A673 (cell line): ENCODE results near the gene CYSRT1.

Source experiments
- CTCF ChIP-seq: fragments of 300-800, 200-600 bp; sonication (generic); conservative IDR thresholded peaks from 2 replicates; pipeline ENCODE4 v1.5.1; 2017; ENCODE audit warnings: low read depth, mild to moderate bottlenecking, antibody characterized with exemption, low read length, moderate library complexity, mixed read lengths
- EZH2 ChIP-seq: fragments of 200-600 bp; sonication (generic); IDR thresholded peaks from 2 replicates; pipeline ENCODE4 v1.6.1; 2017; ENCODE audit warnings: borderline replicate concordance, low read depth, mild to moderate bottlenecking, mixed read lengths, antibody characterized with exemption, low read length; ENCODE audit not compliant: poor library complexity, severe bottlenecking

DNA sequence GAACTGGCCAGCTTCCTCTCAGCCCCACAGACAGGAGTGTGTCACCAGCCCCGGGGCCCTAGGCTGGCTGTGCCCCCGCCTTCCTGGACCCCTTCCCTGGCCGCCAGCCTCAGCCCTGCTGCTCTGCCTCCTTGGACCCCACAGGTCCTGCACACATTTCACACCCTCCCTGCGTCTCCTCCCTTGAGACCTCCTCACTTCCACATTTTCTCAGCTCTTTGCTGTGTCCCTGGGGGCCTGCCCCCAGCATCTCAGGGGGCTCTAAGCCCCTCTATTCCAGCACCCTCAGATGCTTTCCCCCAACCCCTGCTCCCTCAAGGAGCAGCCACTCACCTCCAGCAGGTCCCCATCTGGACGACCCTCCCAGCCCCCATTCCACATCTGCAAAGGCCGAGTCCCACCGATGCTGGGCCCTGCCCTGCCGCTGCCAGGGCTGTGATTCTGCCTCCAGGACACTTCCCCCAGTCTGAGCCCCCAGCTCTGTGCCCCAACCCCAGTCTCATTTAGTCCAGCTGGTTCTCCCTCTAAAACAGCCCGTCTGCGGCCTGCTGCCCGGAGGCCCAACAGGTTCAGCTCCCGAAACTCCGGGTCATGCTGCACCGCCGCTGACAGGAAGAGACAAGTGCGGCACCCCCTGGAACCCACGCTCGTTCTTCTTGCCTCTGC, 9.9 kb downstream of the CYSRT1 start:
- TF ChIP-seq CTCF (no peak), EZH2 (no peak)
